ENCODE data around the gene RHEX.

DNA sequence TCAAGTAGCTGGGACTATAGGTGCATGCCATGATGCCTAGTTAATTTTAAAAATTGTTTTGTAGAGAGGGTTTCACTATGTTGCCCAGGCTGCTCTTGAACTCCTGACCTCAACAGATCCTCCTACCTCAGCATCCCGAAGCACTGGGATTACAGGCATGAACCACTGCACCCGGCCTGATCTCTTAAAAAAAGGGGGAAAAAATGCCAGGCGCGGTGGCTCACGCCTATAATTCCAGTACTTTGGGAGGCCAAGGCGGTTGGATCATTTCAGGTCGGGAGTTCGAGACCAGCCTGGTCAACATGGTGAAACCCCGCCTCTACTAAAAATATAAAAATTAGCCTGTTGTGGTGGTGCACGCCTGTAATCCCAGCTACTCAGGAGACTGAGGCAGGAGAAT, 51.0 kb downstream of the RHEX start:
- TF ChIP-seq, protein P1, sequence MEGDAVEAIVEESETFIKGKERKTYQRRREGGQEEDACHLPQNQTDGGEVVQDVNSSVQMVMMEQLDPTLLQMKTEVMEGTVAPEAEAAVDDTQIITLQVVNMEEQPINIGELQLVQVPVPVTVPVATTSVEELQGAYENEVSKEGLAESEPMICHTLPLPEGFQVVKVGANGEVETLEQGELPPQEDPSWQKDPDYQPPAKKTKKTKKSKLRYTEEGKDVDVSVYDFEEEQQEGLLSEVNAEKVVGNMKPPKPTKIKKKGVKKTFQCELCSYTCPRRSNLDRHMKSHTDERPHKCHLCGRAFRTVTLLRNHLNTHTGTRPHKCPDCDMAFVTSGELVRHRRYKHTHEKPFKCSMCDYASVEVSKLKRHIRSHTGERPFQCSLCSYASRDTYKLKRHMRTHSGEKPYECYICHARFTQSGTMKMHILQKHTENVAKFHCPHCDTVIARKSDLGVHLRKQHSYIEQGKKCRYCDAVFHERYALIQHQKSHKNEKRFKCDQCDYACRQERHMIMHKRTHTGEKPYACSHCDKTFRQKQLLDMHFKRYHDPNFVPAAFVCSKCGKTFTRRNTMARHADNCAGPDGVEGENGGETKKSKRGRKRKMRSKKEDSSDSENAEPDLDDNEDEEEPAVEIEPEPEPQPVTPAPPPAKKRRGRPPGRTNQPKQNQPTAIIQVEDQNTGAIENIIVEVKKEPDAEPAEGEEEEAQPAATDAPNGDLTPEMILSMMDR (IDR thresholded peaks at IDR 0.05), result no peak
- TF ChIP-seq EZH2phosphoT487 (IDR thresholded peaks at IDR 0.05), result no peak

Data from neural progenitor cell (in vitro differentiated cells).